GM12873 (cell line): Measurements from ENCODE around the gene PDZD4.

Experiments used
- CTCF ChIP-seq: IDR thresholded peaks from 2 replicates; pipeline ENCODE4 v1.5.1; 2012; ENCODE audit warnings: low read depth, mild to moderate bottlenecking, moderate library complexity, low read length, control low read depth; ENCODE audit not compliant: insufficient read depth; ENCODE audit errors: missing control alignments

The PDZD4 gene

GRCh38 chrX:153797415-153798015 lies 32.8 kb downstream of the PDZD4 start:
- no peak for TF ChIP-seq CTCF

- TF ChIP-seq CTCF = no peak
These were observed 35.2 kb downstream of the PDZD4 start for GRCh38 chrX:153794897-153795816.

- TF ChIP-seq CTCF = no peak
These were observed 36.1 kb downstream of the PDZD4 start, which contains the start of the genes IDH3G and SSR4 for GRCh38 chrX:153794018-153794896. IDH3G (minus strand) TSS chrX:153794375; CDS start chrX:153794326, 49 bp downstream. SSR4 (plus strand) TSS chrX:153794668; CDS start chrX:153794688, 20 bp downstream.

- TF ChIP-seq CTCF = no peak
These were observed 37.1 kb downstream of the PDZD4 start for GRCh38 chrX:153793291-153793690.

- TF ChIP-seq CTCF = no peak
These were observed 38.0 kb downstream of the PDZD4 start for GRCh38 chrX:153792368-153792767.

GRCh38 chrX:153791104-153791852 lies 39.1 kb downstream of the PDZD4 start:
- TF ChIP-seq CTCF = no peak
